ENCODE measurements around the gene DNAAF3.

DNA sequence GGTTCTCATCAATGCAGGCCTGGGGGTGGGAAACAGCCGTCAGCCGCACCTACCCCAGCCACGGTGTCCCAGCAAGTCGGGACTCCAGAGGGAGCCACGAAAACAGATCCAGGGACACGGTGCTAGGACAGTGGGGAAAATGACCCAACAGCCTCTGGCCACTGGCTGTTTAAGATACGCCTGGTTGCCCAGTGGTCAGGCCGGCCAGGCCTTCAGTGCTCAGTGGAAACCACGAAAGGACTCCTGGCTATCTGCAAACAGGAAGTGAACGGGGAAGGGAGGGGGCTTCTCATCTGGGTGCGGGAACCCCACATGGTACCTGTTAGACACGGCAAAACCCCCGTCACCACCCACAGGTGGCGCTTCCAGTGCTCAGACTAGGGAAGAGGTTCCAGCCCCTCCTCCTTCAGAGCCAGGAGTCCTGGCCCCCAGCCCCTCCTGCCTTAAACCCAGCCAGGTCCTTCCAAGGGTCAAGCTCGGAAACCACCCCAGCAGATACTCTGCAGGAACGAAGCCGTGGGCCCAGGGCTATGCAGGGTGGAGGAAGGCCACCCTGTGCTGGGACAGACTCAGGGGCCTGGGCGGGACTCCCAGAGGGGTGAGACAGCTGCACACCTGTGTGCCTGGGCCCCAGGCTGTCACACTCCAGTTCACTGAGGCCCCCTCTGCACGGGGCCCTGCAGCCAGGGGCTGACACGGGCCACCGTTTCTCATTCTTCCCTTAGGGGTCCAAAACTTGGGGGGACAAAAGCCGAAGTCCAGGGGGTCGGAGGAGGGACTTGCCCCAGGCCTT, 53.4 kb downstream of the DNAAF3 start:
- TF ChIP-seq, protein P1, sequence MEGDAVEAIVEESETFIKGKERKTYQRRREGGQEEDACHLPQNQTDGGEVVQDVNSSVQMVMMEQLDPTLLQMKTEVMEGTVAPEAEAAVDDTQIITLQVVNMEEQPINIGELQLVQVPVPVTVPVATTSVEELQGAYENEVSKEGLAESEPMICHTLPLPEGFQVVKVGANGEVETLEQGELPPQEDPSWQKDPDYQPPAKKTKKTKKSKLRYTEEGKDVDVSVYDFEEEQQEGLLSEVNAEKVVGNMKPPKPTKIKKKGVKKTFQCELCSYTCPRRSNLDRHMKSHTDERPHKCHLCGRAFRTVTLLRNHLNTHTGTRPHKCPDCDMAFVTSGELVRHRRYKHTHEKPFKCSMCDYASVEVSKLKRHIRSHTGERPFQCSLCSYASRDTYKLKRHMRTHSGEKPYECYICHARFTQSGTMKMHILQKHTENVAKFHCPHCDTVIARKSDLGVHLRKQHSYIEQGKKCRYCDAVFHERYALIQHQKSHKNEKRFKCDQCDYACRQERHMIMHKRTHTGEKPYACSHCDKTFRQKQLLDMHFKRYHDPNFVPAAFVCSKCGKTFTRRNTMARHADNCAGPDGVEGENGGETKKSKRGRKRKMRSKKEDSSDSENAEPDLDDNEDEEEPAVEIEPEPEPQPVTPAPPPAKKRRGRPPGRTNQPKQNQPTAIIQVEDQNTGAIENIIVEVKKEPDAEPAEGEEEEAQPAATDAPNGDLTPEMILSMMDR (IDR thresholded peaks at IDR 0.05), result no peak
- no peak for TF ChIP-seq POLR2A (IDR thresholded peaks at IDR 0.05)
